PC-9 (cell line): ENCODE results near the gene PSMD6.

Source experiments
- EZH2 ChIP-seq: fragments of 200-600 bp; sonication (generic); IDR thresholded peaks from 2 replicates; pipeline ENCODE4 v1.8.0; 2017; ENCODE audit warnings: antibody characterized with exemption, low read depth
- TF ChIP-seq, protein P1 (sequence below): fragments of 200-600 bp; sonication (generic); conservative IDR thresholded peaks from 2 replicates; pipeline ENCODE4 v1.6.1; 2017; ENCODE audit warnings: mixed run types, antibody characterized with exemption, mild to moderate bottlenecking, moderate library complexity

DNA sequence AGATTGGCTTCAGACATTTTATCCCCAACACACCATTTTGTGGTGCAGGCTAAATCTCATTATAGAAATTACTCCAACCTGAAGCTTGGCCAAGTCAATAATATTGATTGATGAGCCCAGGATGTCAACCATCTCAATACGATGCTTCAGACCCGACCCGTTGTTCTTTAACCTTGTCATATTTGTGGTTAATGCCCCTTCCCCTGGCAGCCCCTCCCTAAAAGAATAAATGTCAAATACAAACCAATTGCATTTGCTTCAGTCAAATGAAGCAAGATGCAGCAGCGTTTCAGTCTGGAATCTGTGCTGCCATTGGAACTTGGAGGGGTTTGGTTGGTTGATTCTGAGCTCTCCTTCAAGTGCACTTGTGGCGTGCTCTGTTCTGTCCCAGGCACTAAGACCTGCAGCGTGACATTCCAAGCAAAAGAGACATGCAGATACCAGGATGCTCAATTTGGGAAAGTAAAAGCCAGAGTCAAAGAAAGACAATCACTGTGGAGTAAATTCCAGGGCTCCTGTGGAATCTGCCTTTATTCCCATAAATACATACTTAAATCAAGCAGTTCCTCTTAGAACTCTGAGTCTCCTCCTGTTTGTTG, 23.8 kb upstream of the PSMD6 start:
- TF ChIP-seq, protein P1, sequence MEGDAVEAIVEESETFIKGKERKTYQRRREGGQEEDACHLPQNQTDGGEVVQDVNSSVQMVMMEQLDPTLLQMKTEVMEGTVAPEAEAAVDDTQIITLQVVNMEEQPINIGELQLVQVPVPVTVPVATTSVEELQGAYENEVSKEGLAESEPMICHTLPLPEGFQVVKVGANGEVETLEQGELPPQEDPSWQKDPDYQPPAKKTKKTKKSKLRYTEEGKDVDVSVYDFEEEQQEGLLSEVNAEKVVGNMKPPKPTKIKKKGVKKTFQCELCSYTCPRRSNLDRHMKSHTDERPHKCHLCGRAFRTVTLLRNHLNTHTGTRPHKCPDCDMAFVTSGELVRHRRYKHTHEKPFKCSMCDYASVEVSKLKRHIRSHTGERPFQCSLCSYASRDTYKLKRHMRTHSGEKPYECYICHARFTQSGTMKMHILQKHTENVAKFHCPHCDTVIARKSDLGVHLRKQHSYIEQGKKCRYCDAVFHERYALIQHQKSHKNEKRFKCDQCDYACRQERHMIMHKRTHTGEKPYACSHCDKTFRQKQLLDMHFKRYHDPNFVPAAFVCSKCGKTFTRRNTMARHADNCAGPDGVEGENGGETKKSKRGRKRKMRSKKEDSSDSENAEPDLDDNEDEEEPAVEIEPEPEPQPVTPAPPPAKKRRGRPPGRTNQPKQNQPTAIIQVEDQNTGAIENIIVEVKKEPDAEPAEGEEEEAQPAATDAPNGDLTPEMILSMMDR, result no peak
- TF ChIP-seq EZH2, result no peak
